Subcutaneous abdominal adipose tissue (tissue), 5 donors: ENCODE data around the gene RNF8.
"Not testable (repeated sequence)": the region's sequence is repeated elsewhere in the genome, so short reads cannot be mapped to it uniquely, and the experiment has no call there.

ENCODE experiments used
- H3K27ac ChIP-seq: one replicate; pipeline ENCODE4 v1.7.0; 2013; ENCODE audit warnings: low read depth, mild to moderate bottlenecking, inconsistent platforms, low read length, moderate library complexity
- H3K27me3 ChIP-seq, 5 donors: one replicate each; pipeline ENCODE4 v1.7.0; 2013; ENCODE audit warnings: low read length in 5 of 5, inconsistent platforms in 1 of 5; ENCODE audit not compliant: control insufficient read depth in 5 of 5, insufficient read depth in 4 of 5
- H3K36me3 ChIP-seq, 5 donors: one replicate each; pipeline ENCODE4 v1.7.0; 2013; ENCODE audit warnings: low read length in 5 of 5; ENCODE audit not compliant: control insufficient read depth in 5 of 5, insufficient read depth in 5 of 5
- H3K4me1 ChIP-seq, 5 donors: one replicate each; pipeline ENCODE4 v1.7.0; 2013; ENCODE audit warnings: low read length in 5 of 5, mild to moderate bottlenecking in 3 of 5, moderate library complexity in 1 of 5; ENCODE audit not compliant: control insufficient read depth in 5 of 5, insufficient read depth in 5 of 5
- H3K4me3 ChIP-seq, 5 donors: one replicate each; pipeline ENCODE4 v1.7.0; 2013; ENCODE audit warnings: low read length in 5 of 5, low read depth in 1 of 5
- H3K9ac ChIP-seq, 5 donors: one replicate each; pipeline ENCODE4 v1.7.0; 2013; ENCODE audit warnings: low read length in 5 of 5, mild to moderate bottlenecking in 4 of 5, moderate library complexity in 3 of 5
- H3K9me3 ChIP-seq, 5 donors: one replicate each; pipeline ENCODE4 v1.7.0; 2013; ENCODE audit warnings: low read length in 5 of 5; ENCODE audit not compliant: control insufficient read depth in 5 of 5
- donor health status: healthy.
- donor health status: healthy.
- donor health status: healthy.
- donor health status: healthy.
- donor health status: healthy.

Gene RNF8

DNA sequence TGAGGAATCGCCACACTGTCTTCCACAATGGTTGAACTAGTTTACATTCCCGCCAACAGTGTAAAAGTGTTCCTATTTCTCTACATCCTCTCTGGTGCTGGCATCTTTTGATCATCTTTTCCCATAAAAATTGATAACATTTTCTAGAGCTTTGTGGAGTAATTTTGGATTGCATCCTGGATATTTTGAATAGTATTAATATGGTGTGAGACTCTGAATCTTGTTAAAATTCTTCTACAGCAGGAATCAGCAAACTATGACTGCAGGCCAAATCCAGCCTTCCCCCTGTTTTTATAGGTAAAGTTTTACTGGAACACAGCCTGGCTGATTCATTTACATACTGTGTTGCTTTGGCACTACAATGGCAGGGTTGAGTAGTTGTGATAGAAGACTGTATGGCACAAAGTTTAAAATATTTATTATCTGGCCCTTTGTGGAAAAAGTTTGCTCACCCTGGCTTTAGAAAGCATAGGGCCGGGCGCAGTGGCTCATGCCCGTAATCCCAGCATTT is 15.0 kb upstream of the RNF8 start:
- no peak overlapping the region for H3K27ac ChIP-seq
- H3K27me3 ChIP-seq: no peaks in the 10 kb centered on the region
- H3K4me3 ChIP-seq: no peak overlapping the region
- H3K4me1 ChIP-seq: no peaks in the 10 kb centered on the region
- no peaks in the 10 kb centered on the region for H3K9me3 ChIP-seq
- peaks cover 0 to 4% (median 0%) of the 10 kb centered on the region in 5 donors for H3K36me3 ChIP-seq
- no peak overlapping the region for H3K9ac ChIP-seq

DNA sequence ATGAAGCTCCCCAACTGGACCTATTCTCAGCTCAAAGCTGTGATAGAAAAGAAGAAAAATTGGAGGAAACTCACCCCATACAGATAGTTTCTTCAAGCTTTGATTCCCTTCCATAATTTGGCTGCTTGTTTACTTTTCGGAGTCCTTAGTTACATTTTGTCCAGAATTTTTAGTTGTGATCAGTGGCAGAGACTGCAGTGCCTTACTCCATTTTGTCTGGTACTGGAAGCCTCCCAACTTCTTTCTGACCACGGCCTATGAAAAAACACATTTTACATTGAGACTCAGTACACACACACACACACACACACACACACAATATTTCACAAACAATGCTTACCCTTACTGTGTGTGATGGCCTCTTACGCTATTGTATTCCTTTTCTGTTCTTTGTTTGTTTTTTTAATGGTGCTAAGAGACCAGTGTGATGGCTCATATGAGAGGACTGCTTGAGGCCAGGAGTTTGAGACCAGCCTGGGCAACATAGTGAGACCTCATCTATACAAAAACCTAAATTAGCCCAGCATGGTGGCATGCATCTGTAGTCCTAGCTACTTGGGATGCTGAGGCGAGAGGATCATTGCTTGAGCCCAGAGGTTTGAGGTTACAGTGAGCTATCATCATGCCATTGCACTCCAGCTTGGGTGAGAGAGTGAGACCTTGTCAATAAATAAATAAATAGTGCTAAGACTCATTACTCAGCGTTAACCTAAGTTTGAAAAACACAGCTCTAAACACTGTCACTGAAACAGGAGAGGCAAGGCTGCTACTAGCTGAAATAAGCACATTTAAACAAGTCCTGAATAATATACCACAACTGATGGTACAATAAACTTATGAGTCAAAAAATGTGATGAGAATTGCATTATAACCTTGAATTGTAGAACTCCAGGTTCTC is 13.8 kb upstream of the RNF8 start:
- no peaks in the 10 kb centered on the region for H3K9me3 ChIP-seq
- H3K9ac ChIP-seq: no peak overlapping the region
- peaks cover 0 to 3% (median 0%) of the 10 kb centered on the region in 5 donors for H3K27me3 ChIP-seq
- H3K36me3 ChIP-seq: no peaks in the 10 kb centered on the region
- H3K27ac ChIP-seq: no peak overlapping the region
- H3K4me1 ChIP-seq: no peaks in the 10 kb centered on the region
- H3K4me3 ChIP-seq: no peak overlapping the region

DNA sequence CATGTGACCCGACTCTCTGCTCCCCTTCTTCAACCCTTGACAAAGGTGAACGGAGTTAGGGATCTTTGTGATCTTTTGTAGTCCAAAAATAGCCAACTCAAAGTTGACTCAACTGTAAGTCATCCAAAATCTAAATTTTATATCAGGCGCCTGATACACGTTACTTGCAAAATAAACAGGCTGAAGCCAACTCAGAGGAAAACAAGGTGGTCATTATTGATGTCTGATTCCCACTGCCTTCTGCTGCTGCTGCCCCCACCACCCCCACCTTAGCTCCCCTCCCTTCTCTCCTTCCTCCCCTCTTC is 13.2 kb upstream of the RNF8 start:
- Histone ChIP-seq H3K4me1 (no peaks in the 10 kb centered on the region), H3K9me3 (no peaks in the 10 kb centered on the region), H3K9ac (no peak overlapping the region), H3K27me3 (peaks cover 0 to 3% (median 0%) of the 10 kb centered on the region in 5 donors), H3K36me3 (no peaks in the 10 kb centered on the region), H3K27ac (no peak overlapping the region), H3K4me3 (no peak overlapping the region)

DNA sequence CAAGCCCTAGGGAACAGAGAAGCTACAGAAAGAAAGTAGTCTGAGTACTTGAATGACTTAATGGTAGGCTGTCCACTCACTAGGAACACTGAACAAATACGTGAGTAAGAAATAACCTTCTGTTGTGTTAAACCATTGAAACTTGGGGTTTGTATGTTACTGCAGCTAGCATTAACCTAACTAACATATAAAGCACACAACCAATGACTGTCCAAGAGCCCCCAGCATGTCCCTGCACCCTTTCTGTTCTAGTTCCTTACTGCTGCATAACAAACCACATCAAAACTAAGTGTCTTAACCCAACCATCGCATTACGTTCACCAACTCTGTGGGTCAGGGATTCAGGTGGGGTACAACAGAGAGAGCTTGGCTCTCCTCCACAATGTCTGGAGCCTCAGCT is 10.5 kb upstream of the RNF8 start:
- Histone ChIP-seq H3K9me3 (no peaks in the 10 kb centered on the region), H3K27me3 (peaks cover 0 to 3% (median 0%) of the 10 kb centered on the region in 5 donors), H3K4me3 (no peak overlapping the region), H3K4me1 (no peaks in the 10 kb centered on the region), H3K9ac (no peak overlapping the region), H3K27ac (no peak overlapping the region), H3K36me3 (no peaks in the 10 kb centered on the region)

DNA sequence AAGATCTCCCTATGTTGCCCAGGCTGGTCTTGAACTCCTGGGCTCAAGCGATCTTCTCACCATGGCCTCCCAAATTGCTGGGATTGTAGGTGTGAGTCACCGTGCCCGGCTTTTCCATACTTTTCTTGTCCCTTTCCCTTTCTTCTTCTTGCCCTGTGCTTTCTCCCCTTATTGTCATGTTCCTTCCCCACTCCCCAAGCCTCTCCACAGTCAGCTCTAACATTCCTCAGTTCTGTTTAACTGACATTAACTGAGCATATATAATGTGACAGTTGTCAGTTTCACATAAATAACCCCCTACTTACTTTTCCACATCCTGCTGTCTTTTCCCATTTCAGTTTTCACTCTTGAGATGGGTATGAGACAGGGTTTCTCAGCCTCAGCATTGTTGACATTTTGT is 9.5 kb upstream of the RNF8 start:
- peaks cover 0 to 3% (median 0%) of the 10 kb centered on the region in 5 donors for H3K27me3 ChIP-seq
- H3K4me3 ChIP-seq: no peak overlapping the region
- no peaks in the 10 kb centered on the region for H3K4me1 ChIP-seq
- H3K9me3 ChIP-seq: no peaks in the 10 kb centered on the region
- H3K9ac ChIP-seq: no peak overlapping the region
- H3K27ac ChIP-seq: no peak overlapping the region
- no peaks in the 10 kb centered on the region for H3K36me3 ChIP-seq

DNA sequence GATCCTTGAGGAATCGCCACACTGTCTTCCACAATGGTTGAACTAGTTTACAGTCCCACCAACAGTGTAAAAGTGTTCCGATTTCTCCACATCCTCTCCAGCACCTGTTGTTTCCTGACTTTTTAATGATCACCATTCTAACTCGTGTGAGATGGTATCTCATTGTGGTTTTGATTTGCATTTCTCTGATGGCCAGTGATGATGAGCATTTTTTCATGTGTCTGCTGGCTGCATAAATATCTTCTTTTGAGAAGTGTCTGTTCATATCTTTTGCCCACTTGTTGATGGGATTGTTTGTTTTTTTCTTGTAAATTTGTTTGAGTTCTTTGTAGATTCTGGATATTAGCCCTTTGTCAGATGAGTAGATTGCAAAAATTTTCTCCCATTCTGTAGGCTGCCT is 8.0 kb upstream of the RNF8 start:
- H3K36me3 ChIP-seq, H3K27ac ChIP-seq, H3K4me3 ChIP-seq, H3K4me1 ChIP-seq, H3K27me3 ChIP-seq, H3K9ac ChIP-seq, H3K9me3 ChIP-seq: not testable (repeated sequence)

DNA sequence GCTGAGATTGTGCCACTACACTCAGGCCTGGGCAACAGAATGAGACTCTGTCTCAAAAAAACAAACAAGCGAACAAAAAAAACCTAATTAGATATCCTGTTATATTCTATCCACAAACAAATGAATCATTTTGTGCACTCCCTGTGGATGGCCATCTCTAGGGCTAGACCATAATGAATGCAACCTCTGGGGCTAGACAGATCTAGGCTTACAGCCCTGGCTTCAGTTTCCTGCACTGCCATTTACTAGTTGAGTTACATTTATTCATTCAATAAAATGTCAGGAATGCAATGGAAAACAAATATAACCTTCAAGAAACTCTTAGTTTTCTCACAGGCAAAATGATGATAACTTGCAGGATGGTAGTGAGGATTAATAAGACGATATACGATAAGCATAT is 6.6 kb upstream of the RNF8 start:
- Histone ChIP-seq H3K36me3 (no peaks in the 10 kb centered on the region), H3K9ac (no peak overlapping the region), H3K27ac (no peak overlapping the region), H3K4me3 (no peak overlapping the region), H3K9me3 (no peaks in the 10 kb centered on the region), H3K27me3 (peaks cover 0 to 3% (median 0%) of the 10 kb centered on the region in 5 donors), H3K4me1 (no peaks in the 10 kb centered on the region)

DNA sequence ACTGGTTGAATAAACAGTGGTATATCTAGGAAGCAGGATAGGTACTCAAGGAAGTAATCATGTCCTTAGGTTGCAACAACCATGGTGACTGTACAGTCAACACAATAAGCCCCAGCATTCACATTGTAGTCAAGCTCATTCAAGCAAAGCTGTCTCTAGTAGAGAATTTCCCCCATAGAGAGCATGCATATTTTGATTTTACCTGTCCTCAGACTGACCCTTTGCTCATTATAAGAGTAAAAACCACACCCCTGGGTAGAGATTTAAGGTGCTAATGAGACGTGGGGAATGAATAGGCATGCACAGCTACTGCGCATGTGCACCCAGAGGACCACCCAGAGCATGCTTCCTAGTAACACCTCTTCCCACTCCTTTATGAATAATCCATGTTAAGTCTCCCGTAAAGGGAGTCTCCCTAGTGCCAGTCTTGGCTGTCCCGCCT is 6.1 kb upstream of the RNF8 start:
- Histone ChIP-seq H3K4me1 (no peaks in the 10 kb centered on the region), H3K27me3 (peaks cover 0 to 3% (median 0%) of the 10 kb centered on the region in 5 donors), H3K27ac (no peak overlapping the region), H3K9ac (no peak overlapping the region), H3K9me3 (no peaks in the 10 kb centered on the region), H3K36me3 (no peaks in the 10 kb centered on the region), H3K4me3 (no peak overlapping the region)

DNA sequence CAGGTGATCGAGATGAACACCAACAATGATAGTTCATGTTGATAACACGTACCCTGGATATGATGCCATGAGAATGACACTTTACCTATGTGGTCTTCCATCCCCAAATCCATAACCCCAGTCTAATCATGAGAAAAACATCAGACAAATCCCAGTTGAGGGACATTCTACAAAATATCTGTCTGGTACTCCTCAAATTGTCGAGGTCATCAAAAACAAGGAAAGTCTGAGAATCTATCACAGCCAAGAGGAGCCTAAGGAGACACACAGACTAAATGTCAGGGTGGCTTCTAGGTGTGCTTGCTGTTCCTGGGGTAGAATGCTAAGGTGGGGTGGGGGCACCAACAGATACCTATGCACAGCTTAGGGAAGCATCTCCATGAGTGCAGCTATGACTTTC is 2.8 kb upstream of the RNF8 start:
- no peak overlapping the region for H3K4me3 ChIP-seq
- no peaks in the 10 kb centered on the region for H3K9me3 ChIP-seq
- H3K36me3 ChIP-seq: no peaks in the 10 kb centered on the region
- no peak overlapping the region for H3K27ac ChIP-seq
- no peak overlapping the region for H3K9ac ChIP-seq
- H3K27me3 ChIP-seq: no peaks in the 10 kb centered on the region
- peaks cover 3 to 18% (median 15%) of the 10 kb centered on the region in 5 donors for H3K4me1 ChIP-seq

DNA sequence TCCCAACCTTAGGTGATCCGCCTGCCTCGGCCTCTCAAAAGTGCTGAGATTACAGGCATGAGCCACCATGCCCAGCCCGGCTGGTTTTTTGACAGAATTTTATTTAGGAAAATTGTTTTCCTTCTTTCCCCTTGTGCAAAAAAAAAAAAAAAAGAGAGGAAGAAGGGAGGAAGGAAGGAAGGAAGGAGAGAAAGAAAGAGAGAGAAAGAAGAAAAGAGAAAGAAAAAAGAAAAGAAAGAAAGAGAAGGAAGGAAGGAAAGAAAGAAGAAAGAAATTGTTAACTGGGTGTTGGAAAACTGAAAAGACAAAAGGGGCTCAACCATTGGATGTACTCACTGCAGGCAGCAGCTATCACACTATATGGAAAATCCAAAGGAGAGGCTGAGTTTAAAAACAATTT is 1.4 kb upstream of the RNF8 start:
- Histone ChIP-seq H3K36me3 (no peaks in the 10 kb centered on the region), H3K4me3 (no peak overlapping the region), H3K4me1 (peaks cover 3 to 18% (median 15%) of the 10 kb centered on the region in 5 donors), H3K27me3 (no peaks in the 10 kb centered on the region), H3K27ac (no peak overlapping the region), H3K9me3 (no peaks in the 10 kb centered on the region), H3K9ac (no peak overlapping the region)
